ENCODE data around the gene GPR161. TPM values are rescaled to one million over a fixed set of nuclear protein-coding genes. Genes with fewer than 3 reads are reported as not detected.

The GPR161 gene
- total RNA-seq, 4 donors from 2014 or later: 2.7 to 9.0 (median 6.6) TPM

DNA sequence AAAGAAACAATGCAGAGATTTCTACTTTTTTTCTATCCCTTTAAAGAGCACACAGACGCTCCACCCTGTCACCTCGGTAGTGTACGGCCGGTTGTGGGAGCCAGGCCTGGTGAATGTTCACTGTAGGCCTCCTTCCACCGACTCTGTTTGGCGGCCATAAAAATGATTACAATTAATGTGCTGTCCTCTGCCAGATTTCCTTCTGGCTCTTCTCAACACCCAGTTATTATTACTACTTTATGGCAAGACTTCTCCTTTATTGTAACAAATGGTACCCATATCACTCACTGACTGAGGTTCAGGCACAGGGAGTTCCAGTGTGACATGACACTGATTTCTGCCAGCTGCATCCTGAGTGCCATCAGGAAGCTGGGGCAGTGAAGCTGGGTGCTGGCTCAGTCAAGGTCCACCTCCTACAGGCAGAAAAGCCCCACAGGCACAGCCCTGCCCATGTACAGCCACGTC lies 37.4 kb downstream of the GPR161 start:
- peaks cover 0 to 75% (median 0%) of the 10 kb centered on the region in 3 donors for H3K36me3 ChIP-seq
- TF ChIP-seq POLR2A (IDR thresholded peaks at IDR 0.05): no peak
- no peak for TF ChIP-seq EP300 (IDR thresholded peaks at IDR 0.05)
- TF ChIP-seq, protein P1, sequence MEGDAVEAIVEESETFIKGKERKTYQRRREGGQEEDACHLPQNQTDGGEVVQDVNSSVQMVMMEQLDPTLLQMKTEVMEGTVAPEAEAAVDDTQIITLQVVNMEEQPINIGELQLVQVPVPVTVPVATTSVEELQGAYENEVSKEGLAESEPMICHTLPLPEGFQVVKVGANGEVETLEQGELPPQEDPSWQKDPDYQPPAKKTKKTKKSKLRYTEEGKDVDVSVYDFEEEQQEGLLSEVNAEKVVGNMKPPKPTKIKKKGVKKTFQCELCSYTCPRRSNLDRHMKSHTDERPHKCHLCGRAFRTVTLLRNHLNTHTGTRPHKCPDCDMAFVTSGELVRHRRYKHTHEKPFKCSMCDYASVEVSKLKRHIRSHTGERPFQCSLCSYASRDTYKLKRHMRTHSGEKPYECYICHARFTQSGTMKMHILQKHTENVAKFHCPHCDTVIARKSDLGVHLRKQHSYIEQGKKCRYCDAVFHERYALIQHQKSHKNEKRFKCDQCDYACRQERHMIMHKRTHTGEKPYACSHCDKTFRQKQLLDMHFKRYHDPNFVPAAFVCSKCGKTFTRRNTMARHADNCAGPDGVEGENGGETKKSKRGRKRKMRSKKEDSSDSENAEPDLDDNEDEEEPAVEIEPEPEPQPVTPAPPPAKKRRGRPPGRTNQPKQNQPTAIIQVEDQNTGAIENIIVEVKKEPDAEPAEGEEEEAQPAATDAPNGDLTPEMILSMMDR (IDR thresholded peaks at IDR 0.05): no peak
- no peaks in the 10 kb centered on the region for H3K9me3 ChIP-seq
- 64 to 76% methylated on average over 7 of the region's 7 CpGs for WGBS, 2 donors
- no peak overlapping the region for H3K27ac ChIP-seq
- DNase-seq (ENCODE audit: low spot score in 2 of 2): no peak
- no peak overlapping the region for H3K4me3 ChIP-seq
- no peaks in the 10 kb centered on the region for H3K27me3 ChIP-seq
- no peaks in the 10 kb centered on the region for H3K4me1 ChIP-seq

GRCh38 chr1:168098534-168099320 lies 38.0 kb downstream of the GPR161 start:
- Histone ChIP-seq H3K4me1 (no peaks in the 10 kb centered on the region), H3K4me3 (no peak overlapping the region), H3K27me3 (no peaks in the 10 kb centered on the region), H3K36me3 (peaks cover 0 to 74% (median 0%) of the 10 kb centered on the region in 3 donors), H3K27ac (no peak overlapping the region), H3K9me3 (no peaks in the 10 kb centered on the region)
- 83 to 89% methylated on average over 13 to 15 of the region's 15 CpGs for WGBS, 2 donors
- DNase-seq (ENCODE audit: low spot score in 2 of 2): no peak
- TF ChIP-seq, protein P1 (IDR thresholded peaks at IDR 0.05): no peak
- TF ChIP-seq EP300 (IDR thresholded peaks at IDR 0.05): no peak
- TF ChIP-seq POLR2A (IDR thresholded peaks at IDR 0.05): no peak

- WGBS, 2 donors: 88 to 90% methylated on average over 11 to 12 of the region's 12 CpGs
- no peak for DNase-seq (ENCODE audit: low spot score in 2 of 2)
- H3K27ac ChIP-seq: no peak overlapping the region
- H3K36me3 ChIP-seq: peaks cover 0 to 74% (median 0%) of the 10 kb centered on the region in 3 donors
- no peak overlapping the region for H3K4me3 ChIP-seq
- H3K27me3 ChIP-seq: no peaks in the 10 kb centered on the region
- TF ChIP-seq EP300 (IDR thresholded peaks at IDR 0.05): no peak
- no peak for TF ChIP-seq POLR2A (IDR thresholded peaks at IDR 0.05)
- TF ChIP-seq, protein P1 (IDR thresholded peaks at IDR 0.05): no peak
- no peaks in the 10 kb centered on the region for H3K4me1 ChIP-seq
- H3K9me3 ChIP-seq: no peaks in the 10 kb centered on the region
These were observed 38.7 kb downstream of the GPR161 start for GRCh38 chr1:168097921-168098528.

DNA sequence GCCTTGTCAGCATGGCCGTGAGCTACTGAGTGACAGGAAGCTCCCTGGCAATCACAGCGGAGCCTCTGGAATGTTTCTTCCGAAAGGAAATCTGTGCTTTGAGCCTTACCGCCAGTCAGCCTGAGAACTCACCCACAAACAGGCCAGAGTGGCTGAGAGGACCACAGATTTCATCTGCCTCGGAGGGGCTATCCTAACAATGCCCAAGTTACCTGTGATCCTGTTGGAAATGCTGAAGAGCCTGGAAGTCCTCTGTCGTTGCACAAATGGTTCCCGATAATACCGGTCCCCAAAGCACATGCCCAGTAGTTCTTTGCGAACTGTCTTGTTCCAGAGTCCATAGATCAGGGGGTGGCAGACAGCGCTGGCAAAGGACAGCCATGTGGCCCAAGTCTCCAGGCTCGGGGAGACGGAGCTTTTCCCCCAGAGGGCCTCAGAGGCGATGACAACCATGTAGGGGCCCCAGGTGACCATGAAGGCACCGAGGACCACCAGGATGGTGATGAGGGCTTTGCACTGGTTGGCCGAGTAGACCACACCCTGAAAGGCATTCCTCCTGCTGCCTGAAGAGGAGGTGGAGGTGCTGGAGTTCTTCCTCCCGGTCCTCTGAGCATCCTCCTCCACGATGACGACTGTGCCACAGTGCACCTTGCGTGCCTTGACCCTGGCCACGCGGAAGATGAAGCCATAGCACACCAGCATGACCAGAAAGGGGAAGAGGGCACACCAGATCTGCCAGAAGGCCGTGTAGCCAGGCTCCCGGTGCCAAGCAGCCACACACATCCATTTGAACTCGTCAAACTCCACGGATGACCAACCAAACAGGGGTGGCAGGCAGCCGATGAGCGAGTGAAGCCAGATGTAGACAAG lies 40.2 kb downstream of the GPR161 start:
- TF ChIP-seq EP300 (IDR thresholded peaks at IDR 0.05) (no peak), POLR2A (IDR thresholded peaks at IDR 0.05) (no peak)
- TF ChIP-seq, protein P1 (IDR thresholded peaks at IDR 0.05): no peak
- H3K27me3 ChIP-seq: no peaks in the 10 kb centered on the region
- H3K4me1 ChIP-seq: no peaks in the 10 kb centered on the region
- no peak overlapping the region for H3K4me3 ChIP-seq
- WGBS, 2 donors: 95 to 97% methylated on average over 24 to 26 of the region's 27 CpGs
- no peak for DNase-seq (ENCODE audit: low spot score in 2 of 2)
- H3K27ac ChIP-seq: no peak overlapping the region
- H3K36me3 ChIP-seq: peaks cover 0 to 64% (median 0%) of the 10 kb centered on the region in 3 donors
- no peaks in the 10 kb centered on the region for H3K9me3 ChIP-seq

Measured in tibial nerve (tissue), 4 donors.